GM12874 (cell line): Measurements from ENCODE around the gene CHMP1A.

Source experiments
- TF ChIP-seq, protein P1 (sequence below): IDR thresholded peaks from 2 replicates; pipeline ENCODE4 v1.5.1; 2011; ENCODE audit warnings: low read depth, mild to moderate bottlenecking, control low read depth, low read length, moderate library complexity; ENCODE audit not compliant: insufficient read depth

CHMP1A gene

DNA sequence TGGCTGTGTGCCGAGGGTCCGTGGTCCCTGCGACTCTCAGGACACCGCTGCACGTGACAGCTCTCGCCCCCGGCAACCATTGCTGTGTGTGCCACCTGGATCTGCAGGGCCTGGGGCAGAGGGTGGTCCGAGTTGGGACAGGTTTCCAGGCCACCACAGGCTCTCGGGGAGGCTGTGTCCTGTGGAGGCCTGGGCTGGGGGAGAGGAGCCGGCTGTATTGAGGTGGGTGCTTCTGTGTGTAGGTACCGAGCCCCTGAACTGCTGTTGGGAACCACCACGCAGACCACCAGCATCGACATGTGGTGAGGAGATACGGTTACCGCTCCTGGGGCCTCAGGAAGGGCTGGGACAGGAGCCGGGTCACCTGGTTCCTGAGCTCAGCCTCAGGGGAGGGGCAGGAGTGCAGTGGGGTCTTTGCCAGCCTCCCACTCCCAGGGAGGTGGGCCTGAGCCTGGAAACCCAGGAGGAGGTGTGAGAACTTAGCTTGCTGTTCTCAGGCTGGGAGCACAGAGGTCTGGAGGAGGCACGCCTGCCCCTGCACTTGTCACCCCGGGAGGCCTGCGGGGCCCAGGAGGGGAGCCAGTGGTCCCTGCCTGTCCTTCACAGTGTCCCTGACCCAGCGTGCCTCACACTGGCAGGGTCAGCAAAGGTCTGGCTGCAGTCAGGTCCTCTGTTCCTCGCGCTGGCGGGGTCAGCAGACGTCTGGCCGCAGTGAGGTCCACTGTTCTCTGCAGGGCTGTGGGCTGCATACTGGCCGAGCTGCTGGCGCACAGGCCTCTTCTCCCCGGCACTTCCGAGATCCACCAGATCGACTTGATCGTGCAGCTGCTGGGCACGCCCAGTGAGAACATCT lies 36.6 kb upstream of the CHMP1A start:
- TF ChIP-seq, protein P1, sequence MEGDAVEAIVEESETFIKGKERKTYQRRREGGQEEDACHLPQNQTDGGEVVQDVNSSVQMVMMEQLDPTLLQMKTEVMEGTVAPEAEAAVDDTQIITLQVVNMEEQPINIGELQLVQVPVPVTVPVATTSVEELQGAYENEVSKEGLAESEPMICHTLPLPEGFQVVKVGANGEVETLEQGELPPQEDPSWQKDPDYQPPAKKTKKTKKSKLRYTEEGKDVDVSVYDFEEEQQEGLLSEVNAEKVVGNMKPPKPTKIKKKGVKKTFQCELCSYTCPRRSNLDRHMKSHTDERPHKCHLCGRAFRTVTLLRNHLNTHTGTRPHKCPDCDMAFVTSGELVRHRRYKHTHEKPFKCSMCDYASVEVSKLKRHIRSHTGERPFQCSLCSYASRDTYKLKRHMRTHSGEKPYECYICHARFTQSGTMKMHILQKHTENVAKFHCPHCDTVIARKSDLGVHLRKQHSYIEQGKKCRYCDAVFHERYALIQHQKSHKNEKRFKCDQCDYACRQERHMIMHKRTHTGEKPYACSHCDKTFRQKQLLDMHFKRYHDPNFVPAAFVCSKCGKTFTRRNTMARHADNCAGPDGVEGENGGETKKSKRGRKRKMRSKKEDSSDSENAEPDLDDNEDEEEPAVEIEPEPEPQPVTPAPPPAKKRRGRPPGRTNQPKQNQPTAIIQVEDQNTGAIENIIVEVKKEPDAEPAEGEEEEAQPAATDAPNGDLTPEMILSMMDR = no peak

DNA sequence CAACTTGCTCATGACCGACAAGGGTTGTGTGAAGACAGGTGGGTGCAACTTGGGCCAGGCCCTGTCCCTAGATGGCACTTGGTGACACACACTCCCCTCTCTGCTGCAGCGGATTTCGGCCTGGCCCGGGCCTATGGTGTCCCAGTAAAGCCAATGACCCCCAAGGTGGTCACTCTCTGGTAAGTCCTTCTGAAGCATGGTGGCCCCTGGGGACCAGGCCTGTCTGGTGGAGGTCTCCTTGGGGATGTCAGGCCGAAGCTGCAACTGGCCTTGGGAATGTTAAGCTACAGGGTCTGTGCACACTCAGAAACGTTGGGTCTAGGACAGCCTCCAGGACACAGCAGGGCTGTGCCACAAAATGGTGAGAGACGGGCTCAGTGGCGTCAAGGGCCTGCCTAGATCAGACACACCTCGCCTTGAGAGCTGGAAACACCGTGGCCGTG lies 35.8 kb upstream of the CHMP1A start:
- TF ChIP-seq, protein P1 = no peak

DNA sequence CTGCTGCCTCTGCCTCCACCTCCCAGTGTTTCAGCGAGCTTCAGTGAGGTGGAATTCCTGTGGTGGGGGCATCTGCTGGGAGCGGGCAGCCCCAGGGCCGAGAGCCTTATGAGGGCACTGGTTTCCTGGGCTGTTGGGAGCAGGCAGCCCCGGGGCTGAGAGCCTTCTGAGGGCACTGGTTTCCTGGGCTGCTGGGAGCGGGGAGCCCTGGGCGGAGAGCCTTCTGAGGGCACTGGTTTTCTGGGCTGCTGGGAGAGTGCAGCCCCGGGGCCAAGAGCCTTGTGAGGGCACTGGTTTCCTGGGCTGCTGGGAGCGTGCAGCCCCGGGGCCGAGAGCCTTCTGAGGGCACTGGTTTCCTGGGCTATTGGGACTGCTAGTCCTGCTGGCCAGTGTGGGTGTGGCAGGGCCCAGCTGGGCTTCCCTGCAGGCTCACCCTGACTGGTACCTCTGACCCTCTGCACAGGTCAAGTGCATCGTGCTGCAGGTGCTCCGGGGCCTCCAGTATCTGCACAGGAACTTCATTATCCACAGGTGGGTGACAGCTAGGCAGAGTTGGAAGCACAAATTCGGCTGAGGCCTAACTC lies 34.6 kb upstream of the CHMP1A start:
- TF ChIP-seq, protein P1 = no peak

DNA sequence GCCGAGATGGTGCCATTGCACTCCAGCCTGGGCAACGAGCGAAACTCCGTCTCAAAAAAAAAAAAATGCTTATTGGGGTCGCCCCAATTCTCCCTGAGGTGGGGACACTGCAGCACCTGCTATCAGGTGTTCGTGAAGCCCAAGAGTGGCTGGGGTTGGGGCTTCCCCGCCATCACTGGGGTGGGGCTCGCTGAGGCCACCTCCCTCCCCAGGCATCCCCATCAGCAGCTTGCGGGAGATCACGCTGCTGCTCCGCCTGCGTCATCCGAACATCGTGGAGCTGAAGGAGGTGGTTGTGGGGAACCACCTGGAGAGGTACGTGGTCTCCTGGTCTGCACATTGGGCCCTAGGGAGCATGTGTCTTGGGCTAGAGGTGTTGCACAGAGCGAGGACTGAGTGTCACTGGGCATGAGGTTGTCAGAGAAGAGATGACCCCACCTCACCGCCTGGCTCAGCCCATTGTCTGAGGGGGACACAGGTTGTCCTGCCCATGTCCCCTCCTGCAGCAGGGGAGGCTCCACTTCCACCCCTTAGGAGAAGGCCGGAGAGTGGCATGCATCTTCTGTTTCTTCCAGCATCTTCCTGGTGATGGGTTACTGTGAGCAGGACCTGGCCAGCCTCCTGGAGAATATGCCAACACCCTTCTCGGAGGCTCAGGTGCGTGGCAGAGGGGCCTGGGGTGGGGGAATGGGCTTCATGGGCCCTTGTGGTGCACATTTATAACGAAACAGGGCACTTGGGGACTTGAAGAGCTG lies 33.9 kb upstream of the CHMP1A start:
- TF ChIP-seq, protein P1 = no peak

DNA sequence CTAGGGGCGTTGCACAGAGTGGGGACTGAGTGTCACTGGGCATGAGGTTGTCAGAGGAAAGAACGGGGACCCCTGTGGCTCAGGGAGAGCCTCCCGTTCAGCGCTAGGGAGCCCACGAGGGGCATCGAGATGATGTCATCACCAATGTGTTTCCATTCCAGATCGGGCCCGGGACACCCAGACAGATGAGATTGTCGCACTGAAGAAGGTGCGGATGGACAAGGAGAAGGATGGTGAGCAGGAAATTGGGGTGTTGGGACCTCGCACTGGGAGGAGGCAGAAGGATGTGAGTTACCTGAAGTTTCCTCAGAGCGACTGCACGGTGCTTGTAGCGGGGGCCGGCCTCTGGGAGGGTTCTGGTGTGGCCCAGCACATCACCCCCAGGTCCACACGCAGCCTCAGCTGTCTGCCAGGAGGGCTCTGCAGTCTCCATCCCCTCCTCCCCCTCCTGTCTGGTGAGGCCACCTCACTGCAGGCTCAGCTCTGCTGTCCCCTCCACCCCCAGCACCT lies 32.9 kb upstream of the CHMP1A start:
- TF ChIP-seq, protein P1 = no peak

DNA sequence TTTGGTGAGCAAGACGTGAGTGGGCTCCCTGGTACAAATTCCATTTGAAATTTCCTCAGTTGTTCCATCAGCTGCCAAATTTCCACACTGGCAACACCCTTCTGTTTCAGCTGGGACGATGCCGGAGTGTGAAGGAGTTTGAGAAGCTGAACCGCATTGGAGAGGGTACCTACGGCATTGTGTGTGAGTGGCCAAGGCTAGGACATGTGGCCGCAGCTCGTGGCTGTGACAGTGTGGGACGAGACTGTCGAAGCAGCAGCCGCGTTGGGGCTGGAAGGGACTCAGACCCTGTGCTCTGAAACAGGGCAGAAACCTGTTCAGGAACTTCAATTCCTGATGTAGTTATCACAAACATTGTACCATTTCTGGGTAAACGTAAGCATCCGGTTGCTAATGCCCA lies 31.6 kb upstream of the CHMP1A start:
- TF ChIP-seq, protein P1 = no peak

DNA sequence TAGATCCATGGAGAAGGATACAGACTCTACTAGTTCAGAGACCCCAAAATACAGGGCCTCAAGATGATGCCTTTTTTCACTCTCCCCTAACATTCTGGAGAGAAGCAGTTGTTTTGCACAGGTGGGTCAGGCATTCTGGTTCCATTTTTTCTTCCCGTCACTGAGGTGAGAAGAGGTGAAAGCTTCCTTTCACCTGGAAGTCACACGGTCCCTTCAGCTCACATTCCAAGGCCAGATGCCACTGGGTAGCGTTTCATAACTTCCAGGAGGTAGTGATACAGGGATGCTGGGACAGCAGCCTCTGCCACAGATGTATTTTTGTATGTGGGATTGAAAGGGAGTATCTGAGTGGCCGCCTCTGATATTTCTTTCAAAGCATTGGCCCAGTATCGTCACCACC lies 30.9 kb upstream of the CHMP1A start:
- TF ChIP-seq, protein P1 = no peak
